NB4 (cell line): ENCODE data around the gene RAPGEF6.

Experiments used
- MYC ChIP-seq: IDR thresholded peaks from 2 replicates; pipeline ENCODE4 v1.6.1; 2011; ENCODE audit warnings: low read depth, low read length
- POLR2A ChIP-seq: IDR thresholded peaks from 2 replicates; pipeline ENCODE4 v1.6.1; 2011; ENCODE audit warnings: mild to moderate bottlenecking; ENCODE audit not compliant: insufficient read length; ENCODE audit errors: extremely low read depth
- TF ChIP-seq, protein P1 (sequence below): IDR thresholded peaks from one replicate; pipeline ENCODE4 v1.5.1; 2012; ENCODE audit warnings: low read depth, low read length

DNA sequence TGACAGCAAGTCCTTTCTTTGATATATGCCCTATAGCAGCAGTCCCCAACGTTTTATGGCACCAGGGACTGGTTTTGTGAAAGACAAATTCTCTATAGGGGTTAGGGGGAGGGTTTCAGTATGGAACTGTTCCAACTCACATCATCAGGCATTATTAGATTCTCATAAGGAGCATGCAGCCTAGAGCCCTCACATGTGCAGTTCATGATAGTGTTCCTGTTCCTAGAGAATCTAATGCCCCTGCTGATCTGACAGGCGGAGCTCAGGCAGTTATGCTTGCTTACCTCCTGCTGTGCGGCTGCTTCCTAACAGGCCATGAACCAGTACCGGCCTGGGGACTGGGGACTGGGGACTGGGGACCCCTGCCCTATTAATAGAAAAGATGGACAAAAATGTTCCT is 2.7 kb upstream of the RAPGEF6 start:
- TF ChIP-seq, protein P1, sequence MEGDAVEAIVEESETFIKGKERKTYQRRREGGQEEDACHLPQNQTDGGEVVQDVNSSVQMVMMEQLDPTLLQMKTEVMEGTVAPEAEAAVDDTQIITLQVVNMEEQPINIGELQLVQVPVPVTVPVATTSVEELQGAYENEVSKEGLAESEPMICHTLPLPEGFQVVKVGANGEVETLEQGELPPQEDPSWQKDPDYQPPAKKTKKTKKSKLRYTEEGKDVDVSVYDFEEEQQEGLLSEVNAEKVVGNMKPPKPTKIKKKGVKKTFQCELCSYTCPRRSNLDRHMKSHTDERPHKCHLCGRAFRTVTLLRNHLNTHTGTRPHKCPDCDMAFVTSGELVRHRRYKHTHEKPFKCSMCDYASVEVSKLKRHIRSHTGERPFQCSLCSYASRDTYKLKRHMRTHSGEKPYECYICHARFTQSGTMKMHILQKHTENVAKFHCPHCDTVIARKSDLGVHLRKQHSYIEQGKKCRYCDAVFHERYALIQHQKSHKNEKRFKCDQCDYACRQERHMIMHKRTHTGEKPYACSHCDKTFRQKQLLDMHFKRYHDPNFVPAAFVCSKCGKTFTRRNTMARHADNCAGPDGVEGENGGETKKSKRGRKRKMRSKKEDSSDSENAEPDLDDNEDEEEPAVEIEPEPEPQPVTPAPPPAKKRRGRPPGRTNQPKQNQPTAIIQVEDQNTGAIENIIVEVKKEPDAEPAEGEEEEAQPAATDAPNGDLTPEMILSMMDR, result no peak
- no peak for TF ChIP-seq POLR2A
- no peak for TF ChIP-seq MYC
